GM18867 (cell line): ENCODE measurements around the gene YY1.
"Not testable (repeated sequence)": the region's sequence is repeated elsewhere in the genome, so short reads cannot be mapped to it uniquely, and the experiment has no call there.

Experiments used
- ATAC-seq: cut with Tn5 transposase; IDR thresholded peaks from one replicate; pipeline ENCODE4 v1.9.1; 2021; ENCODE audit warnings: mild to moderate bottlenecking, moderate library complexity; ENCODE audit not compliant: unreplicated experiment

Gene YY1

GRCh38 chr14:100295376-100296105 lies 56.6 kb downstream of the YY1 start:
- ATAC-seq = no peak

- ATAC-seq = no peak
Measured at GRCh38 chr14:100296106-100296651, 57.2 kb downstream of the YY1 start.

- ATAC-seq = not testable (repeated sequence)
Measured at GRCh38 chr14:100296729-100297128, 57.8 kb downstream of the YY1 start.

GRCh38 chr14:100297320-100298300 lies 58.7 kb downstream of the YY1 start:
- ATAC-seq = peak; percentile 89

- no peak for ATAC-seq
Measured at GRCh38 chr14:100298551-100299237, 59.8 kb downstream of the YY1 start.

- no peak for ATAC-seq
Measured at GRCh38 chr14:100299238-100299560, 60.3 kb downstream of the YY1 start.

GRCh38 chr14:100302616-100303015 lies 63.7 kb downstream of the YY1 start:
- no peak for ATAC-seq

GRCh38 chr14:100303179-100303578 lies 64.2 kb downstream of the YY1 start:
- no peak for ATAC-seq

GRCh38 chr14:100303925-100304324 lies 65.0 kb downstream of the YY1 start:
- no peak for ATAC-seq

GRCh38 chr14:100304825-100305323 lies 65.9 kb downstream of the YY1 start:
- no peak for ATAC-seq

- no peak for ATAC-seq
Measured at GRCh38 chr14:100305324-100306100, 66.6 kb downstream of the YY1 start.

GRCh38 chr14:100306101-100306997 lies 67.4 kb downstream of the YY1 start, which contains the start of gene SLC25A29:
TSS of gene SLC25A29 (minus strand) at chr14:100306444. CDS start at chr14:100306232, 212 bp downstream.
- peak; percentile 89 for ATAC-seq

- ATAC-seq = no peak
Measured at GRCh38 chr14:100306998-100307765, 68.2 kb downstream of the YY1 start.

GRCh38 chr14:100307766-100308426 lies 69.0 kb downstream of the YY1 start:
- no peak for ATAC-seq

GRCh38 chr14:100308427-100308792 lies 69.5 kb downstream of the YY1 start:
- ATAC-seq = not testable (repeated sequence)

- ATAC-seq = no peak
Measured at GRCh38 chr14:100309028-100309737, 70.2 kb downstream of the YY1 start.
